ENCODE results near the gene KIZ.
A peak's percentile ranks its signal among the peaks of the same experiment; 100 is the strongest.

The KIZ gene

DNA sequence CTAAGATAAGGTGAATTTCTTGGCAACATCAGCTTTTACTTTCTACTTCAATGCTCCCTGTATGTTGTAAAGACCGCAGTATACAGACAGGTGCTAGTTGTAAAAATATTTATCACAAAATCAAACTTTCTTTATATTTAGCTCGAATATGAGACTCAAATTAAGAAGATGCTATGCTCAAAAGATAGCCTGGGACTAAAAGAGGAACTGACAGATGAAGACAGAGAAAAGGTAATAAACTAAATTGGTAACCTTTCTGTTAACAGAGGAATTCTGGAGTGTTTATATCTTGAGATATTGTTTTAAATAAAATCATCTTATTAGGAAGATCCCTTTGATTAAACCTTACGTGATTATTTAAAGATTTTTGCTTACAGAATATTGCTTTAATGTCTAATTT lies 19.5 kb downstream of the KIZ start:
- no peak for ATAC-seq (ENCODE audit: insufficient read depth, low read depth)
- H3K79me2 ChIP-seq (ENCODE audit: insufficient read depth, low read length) = no peaks in the 10 kb centered on the region
- no peaks in the 10 kb centered on the region for H3K27me3 ChIP-seq (ENCODE audit: insufficient read depth, low read length, poor library complexity)
- H3K9ac ChIP-seq (ENCODE audit: low read depth, low read length) = no peak overlapping the region
- no peak overlapping the region for H3K27ac ChIP-seq (ENCODE audit: low read length)
- no peak overlapping the region for H3K4me2 ChIP-seq (ENCODE audit: insufficient read depth, low read length)
- TF ChIP-seq, protein P1, sequence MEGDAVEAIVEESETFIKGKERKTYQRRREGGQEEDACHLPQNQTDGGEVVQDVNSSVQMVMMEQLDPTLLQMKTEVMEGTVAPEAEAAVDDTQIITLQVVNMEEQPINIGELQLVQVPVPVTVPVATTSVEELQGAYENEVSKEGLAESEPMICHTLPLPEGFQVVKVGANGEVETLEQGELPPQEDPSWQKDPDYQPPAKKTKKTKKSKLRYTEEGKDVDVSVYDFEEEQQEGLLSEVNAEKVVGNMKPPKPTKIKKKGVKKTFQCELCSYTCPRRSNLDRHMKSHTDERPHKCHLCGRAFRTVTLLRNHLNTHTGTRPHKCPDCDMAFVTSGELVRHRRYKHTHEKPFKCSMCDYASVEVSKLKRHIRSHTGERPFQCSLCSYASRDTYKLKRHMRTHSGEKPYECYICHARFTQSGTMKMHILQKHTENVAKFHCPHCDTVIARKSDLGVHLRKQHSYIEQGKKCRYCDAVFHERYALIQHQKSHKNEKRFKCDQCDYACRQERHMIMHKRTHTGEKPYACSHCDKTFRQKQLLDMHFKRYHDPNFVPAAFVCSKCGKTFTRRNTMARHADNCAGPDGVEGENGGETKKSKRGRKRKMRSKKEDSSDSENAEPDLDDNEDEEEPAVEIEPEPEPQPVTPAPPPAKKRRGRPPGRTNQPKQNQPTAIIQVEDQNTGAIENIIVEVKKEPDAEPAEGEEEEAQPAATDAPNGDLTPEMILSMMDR (IDR thresholded peaks at IDR 0.05; ENCODE audit: borderline replicate concordance, extremely low read depth, low read length, poor library complexity, severe bottlenecking) = no peak
- no peak for TF ChIP-seq EZH2 (IDR thresholded peaks at IDR 0.05; ENCODE audit: borderline replicate concordance, low read depth, low read length, severe bottlenecking)
- peaks cover 12% of the 10 kb centered on the region; the same call in 1 of the 2 replicates for H3K36me3 ChIP-seq (ENCODE audit: insufficient read depth, low read length)
- no peaks in the 10 kb centered on the region for H3K4me1 ChIP-seq (ENCODE audit: insufficient read depth, low read length)
- no peaks in the 10 kb centered on the region for H3K9me3 ChIP-seq (ENCODE audit: insufficient read depth, low read length, severe bottlenecking)
- H3K4me3 ChIP-seq (ENCODE audit: low read depth in 1 of 2, low read length in 2 of 2) = no peak overlapping the region
- no peak for DNase-seq
- H2AFZ ChIP-seq (ENCODE audit: low read depth, low read length) = no peak overlapping the region
- H4K20me1 ChIP-seq (ENCODE audit: insufficient read depth, low read length) = no peaks in the 10 kb centered on the region

DNA sequence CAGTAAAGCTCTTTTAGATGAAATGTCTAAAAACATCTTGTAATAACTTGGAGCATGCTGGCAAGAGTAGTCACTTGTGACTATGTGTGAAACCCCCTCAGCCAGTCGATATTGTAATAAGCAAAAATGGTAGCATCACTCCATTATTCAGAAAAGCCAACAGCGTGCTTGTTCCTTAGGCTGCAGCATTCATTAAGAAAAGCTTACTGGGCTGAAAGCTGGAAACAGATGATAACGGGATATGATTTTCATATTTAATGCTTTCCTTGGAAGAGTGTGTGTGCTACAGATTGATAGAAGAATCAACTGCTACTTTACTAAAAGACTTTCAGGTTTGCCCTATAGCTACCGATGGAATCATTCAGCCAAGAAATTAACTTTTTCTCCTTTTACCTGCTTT lies 20.3 kb downstream of the KIZ start:
- ATAC-seq (ENCODE audit: insufficient read depth, low read depth) = no peak
- H3K4me2 ChIP-seq (ENCODE audit: insufficient read depth, low read length) = no peak overlapping the region
- H3K4me1 ChIP-seq (ENCODE audit: insufficient read depth, low read length) = no peaks in the 10 kb centered on the region
- no peak overlapping the region for H3K9ac ChIP-seq (ENCODE audit: low read depth, low read length)
- H3K27me3 ChIP-seq (ENCODE audit: insufficient read depth, low read length, poor library complexity) = no peaks in the 10 kb centered on the region
- H3K9me3 ChIP-seq (ENCODE audit: insufficient read depth, low read length, severe bottlenecking) = no peaks in the 10 kb centered on the region
- no peak for DNase-seq
- no peak overlapping the region for H2AFZ ChIP-seq (ENCODE audit: low read depth, low read length)
- no peak overlapping the region for H3K4me3 ChIP-seq (ENCODE audit: low read depth in 1 of 2, low read length in 2 of 2)
- no peaks in the 10 kb centered on the region for H3K79me2 ChIP-seq (ENCODE audit: insufficient read depth, low read length)
- TF ChIP-seq, protein P1 (IDR thresholded peaks at IDR 0.05; ENCODE audit: borderline replicate concordance, extremely low read depth, low read length, poor library complexity, severe bottlenecking) = no peak
- no peak for TF ChIP-seq EZH2 (IDR thresholded peaks at IDR 0.05; ENCODE audit: borderline replicate concordance, low read depth, low read length, severe bottlenecking)
- H3K27ac ChIP-seq (ENCODE audit: low read length) = no peak overlapping the region
- no peaks in the 10 kb centered on the region for H4K20me1 ChIP-seq (ENCODE audit: insufficient read depth, low read length)
- peaks cover 9% of the 10 kb centered on the region; the same call in 1 of the 2 replicates for H3K36me3 ChIP-seq (ENCODE audit: insufficient read depth, low read length)

DNA sequence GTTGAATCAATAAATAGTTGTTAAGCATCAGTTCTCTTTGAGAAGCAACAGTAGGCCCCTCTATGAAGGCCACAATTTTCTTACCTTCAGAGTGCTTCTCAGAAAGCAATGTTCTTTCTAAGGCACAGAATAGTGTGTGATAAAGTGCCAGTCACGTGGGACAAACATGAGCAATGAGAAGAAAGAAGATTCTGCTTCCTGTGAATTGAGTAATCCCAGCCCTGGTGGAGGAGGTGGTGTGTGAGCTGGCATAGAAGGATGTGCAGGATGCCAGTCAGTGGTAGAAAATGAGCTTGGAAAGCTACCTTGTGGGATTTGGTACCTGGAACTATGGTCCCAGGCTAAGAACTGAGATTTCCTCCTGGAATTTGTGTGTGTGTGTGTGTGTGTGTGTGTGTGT lies 21.7 kb downstream of the KIZ start:
- TF ChIP-seq, protein P1 (IDR thresholded peaks at IDR 0.05; ENCODE audit: borderline replicate concordance, extremely low read depth, low read length, poor library complexity, severe bottlenecking) = no peak
- no peak for TF ChIP-seq EZH2 (IDR thresholded peaks at IDR 0.05; ENCODE audit: borderline replicate concordance, low read depth, low read length, severe bottlenecking)
- Histone ChIP-seq H3K79me2 (ENCODE audit: insufficient read depth, low read length) (no peaks in the 10 kb centered on the region), H4K20me1 (ENCODE audit: insufficient read depth, low read length) (no peaks in the 10 kb centered on the region), H2AFZ (ENCODE audit: low read depth, low read length) (no peak overlapping the region), H3K36me3 (ENCODE audit: insufficient read depth, low read length) (peaks cover 5% of the 10 kb centered on the region; the same call in 1 of the 2 replicates), H3K9me3 (ENCODE audit: insufficient read depth, low read length, severe bottlenecking) (no peaks in the 10 kb centered on the region), H3K27ac (ENCODE audit: low read length) (no peak overlapping the region), H3K9ac (ENCODE audit: low read depth, low read length) (no peak overlapping the region), H3K4me2 (ENCODE audit: insufficient read depth, low read length) (no peak overlapping the region), H3K4me1 (ENCODE audit: insufficient read depth, low read length) (no peaks in the 10 kb centered on the region), H3K4me3 (ENCODE audit: low read depth in 1 of 2, low read length in 2 of 2) (no peak overlapping the region), H3K27me3 (ENCODE audit: insufficient read depth, low read length, poor library complexity) (no peaks in the 10 kb centered on the region)
- no peak for DNase-seq
- ATAC-seq (ENCODE audit: insufficient read depth, low read depth) = peak; percentile 48; the same call in 1 of the 3 replicates

DNA sequence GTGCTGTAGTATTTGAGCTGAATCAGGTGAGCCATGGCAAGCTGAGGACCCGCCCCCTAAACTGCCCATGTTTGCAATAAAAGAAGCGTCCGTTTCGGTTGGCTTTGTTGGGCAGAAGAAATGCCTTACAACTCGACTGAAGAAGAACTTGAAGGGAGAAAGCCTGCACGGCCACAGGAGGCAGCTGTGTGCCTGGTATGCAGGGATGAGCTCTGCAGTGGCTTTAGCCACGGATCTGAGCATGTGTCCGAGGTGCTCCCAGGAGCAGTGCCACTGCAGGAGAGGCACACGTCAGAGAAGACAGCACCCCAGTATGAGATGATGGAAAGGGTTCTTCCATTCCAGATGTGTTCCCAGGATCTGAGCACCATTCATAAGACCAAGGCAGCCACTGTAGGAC lies 23.5 kb downstream of the KIZ start:
- Histone ChIP-seq H3K4me1 (ENCODE audit: insufficient read depth, low read length) (peaks cover under 1% of the 10 kb centered on the region; the same call in 1 of the 2 replicates), H3K9ac (ENCODE audit: low read depth, low read length) (no peak overlapping the region), H3K4me3 (ENCODE audit: low read depth in 1 of 2, low read length in 2 of 2) (no peak overlapping the region), H3K4me2 (ENCODE audit: insufficient read depth, low read length) (no peak overlapping the region), H4K20me1 (ENCODE audit: insufficient read depth, low read length) (no peaks in the 10 kb centered on the region), H3K27me3 (ENCODE audit: insufficient read depth, low read length, poor library complexity) (no peaks in the 10 kb centered on the region), H3K9me3 (ENCODE audit: insufficient read depth, low read length, severe bottlenecking) (no peaks in the 10 kb centered on the region), H3K79me2 (ENCODE audit: insufficient read depth, low read length) (no peaks in the 10 kb centered on the region), H3K36me3 (ENCODE audit: insufficient read depth, low read length) (peaks cover 5% of the 10 kb centered on the region), H3K27ac (ENCODE audit: low read length) (no peak overlapping the region), H2AFZ (ENCODE audit: low read depth, low read length) (no peak overlapping the region)
- ATAC-seq (ENCODE audit: insufficient read depth, low read depth) (no peak), DNase-seq (no peak)
- TF ChIP-seq, protein P1 (IDR thresholded peaks at IDR 0.05; ENCODE audit: borderline replicate concordance, extremely low read depth, low read length, poor library complexity, severe bottlenecking) = no peak
- no peak for TF ChIP-seq EZH2 (IDR thresholded peaks at IDR 0.05; ENCODE audit: borderline replicate concordance, low read depth, low read length, severe bottlenecking)

All from DND-41 (cell line).